ENCODE results near the gene SCO2. TPM values are rescaled to one million over a fixed set of nuclear protein-coding genes. Genes with fewer than 3 reads are reported as not detected.

Gene SCO2
- total RNA-seq, 1 donor, result 2.6 TPM

DNA sequence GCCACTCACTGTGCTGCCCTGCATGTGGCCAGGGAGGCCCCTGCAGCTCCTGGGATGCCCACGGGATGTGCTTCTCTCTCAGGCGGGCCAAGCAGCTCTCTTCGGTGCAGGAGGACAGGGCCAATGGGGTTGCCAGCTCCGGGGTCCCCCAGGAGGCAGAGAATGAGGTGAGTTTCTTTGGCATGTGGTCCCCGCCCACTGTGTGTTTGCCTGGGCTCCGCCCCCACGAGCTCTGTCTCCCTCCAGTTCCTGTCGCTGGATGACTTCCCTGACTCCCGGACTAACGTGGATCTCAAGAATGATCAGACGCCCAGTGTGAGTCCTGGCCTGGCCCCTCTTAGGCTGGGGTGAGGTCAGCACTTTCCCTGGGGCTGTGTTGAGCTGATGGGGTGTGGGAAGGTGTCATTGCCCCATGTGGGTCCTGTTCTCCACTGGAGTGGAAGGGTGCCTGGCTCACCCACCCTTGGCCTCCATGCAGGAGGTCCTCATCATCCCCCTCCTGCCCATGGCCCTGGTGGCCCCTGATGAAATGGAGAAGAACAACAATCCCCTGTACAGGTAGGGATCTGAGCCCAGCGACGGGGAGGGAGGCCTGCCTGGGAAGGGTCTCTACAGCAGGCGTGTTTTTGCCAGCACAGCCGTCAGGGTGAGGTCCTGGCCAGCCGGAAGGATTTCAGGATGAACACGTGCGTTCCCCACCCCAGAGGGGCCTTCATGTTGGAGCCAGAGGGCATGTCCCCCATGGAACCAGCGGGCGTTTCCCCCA, 7.7 kb downstream of the SCO2 start:
- DNase-seq (ENCODE audit: low read depth), result no peak
- TF ChIP-seq, protein P1, sequence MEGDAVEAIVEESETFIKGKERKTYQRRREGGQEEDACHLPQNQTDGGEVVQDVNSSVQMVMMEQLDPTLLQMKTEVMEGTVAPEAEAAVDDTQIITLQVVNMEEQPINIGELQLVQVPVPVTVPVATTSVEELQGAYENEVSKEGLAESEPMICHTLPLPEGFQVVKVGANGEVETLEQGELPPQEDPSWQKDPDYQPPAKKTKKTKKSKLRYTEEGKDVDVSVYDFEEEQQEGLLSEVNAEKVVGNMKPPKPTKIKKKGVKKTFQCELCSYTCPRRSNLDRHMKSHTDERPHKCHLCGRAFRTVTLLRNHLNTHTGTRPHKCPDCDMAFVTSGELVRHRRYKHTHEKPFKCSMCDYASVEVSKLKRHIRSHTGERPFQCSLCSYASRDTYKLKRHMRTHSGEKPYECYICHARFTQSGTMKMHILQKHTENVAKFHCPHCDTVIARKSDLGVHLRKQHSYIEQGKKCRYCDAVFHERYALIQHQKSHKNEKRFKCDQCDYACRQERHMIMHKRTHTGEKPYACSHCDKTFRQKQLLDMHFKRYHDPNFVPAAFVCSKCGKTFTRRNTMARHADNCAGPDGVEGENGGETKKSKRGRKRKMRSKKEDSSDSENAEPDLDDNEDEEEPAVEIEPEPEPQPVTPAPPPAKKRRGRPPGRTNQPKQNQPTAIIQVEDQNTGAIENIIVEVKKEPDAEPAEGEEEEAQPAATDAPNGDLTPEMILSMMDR (IDR thresholded peaks at IDR 0.05; ENCODE audit: insufficient read depth, low read depth, low read length), result no peak
- no peak overlapping the region for H3K4me3 ChIP-seq (ENCODE audit: low read depth, low read length)

DNA sequence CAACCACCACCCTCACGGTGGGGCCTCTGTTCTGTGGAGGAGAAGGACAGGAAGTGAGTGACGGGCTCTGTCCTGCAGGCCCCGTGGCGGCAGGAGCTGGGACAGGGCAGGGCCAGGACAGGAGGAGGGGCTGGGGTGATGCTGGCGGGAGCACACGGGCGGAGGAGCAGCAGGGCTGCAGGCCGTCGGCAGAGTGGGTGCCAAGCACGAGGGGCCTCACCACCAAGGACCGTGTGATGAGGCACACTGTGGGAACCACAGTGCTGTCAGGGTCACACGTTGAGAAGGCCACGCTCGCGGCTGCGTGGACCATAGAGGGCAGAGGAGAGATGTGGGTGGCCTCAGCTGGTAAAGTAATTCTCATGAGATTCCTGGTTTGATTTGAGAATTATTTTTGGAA, 8.5 kb downstream of the SCO2 start:
- no peak for DNase-seq (ENCODE audit: low read depth)
- H3K4me3 ChIP-seq (ENCODE audit: low read depth, low read length), result no peak overlapping the region
- TF ChIP-seq, protein P1 (IDR thresholded peaks at IDR 0.05; ENCODE audit: insufficient read depth, low read depth, low read length), result no peak

DNA sequence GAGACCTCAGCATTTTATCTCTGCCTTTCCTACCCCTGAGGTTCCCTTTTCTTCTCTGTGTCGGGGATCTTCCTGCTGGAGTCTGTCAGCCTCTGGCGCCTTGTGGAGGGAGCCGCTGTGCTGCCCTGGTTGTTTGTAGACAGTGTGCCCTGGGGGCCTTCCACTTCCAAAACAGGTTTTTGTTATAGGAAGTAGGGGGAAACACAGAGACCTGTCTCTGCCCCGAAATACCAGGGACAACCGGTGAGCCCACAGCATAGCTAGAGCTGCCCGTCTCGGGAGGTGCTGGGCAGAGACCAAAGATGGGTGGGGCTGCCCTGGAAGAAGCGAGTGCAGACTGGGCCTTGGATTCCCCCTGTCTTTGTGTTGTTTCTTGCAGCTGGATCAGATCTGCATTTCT, 9.3 kb downstream of the SCO2 start:
- no peak overlapping the region for H3K4me3 ChIP-seq (ENCODE audit: low read depth, low read length)
- TF ChIP-seq, protein P1 (IDR thresholded peaks at IDR 0.05; ENCODE audit: insufficient read depth, low read depth, low read length), result no peak
- DNase-seq (ENCODE audit: low read depth), result no peak

DNA sequence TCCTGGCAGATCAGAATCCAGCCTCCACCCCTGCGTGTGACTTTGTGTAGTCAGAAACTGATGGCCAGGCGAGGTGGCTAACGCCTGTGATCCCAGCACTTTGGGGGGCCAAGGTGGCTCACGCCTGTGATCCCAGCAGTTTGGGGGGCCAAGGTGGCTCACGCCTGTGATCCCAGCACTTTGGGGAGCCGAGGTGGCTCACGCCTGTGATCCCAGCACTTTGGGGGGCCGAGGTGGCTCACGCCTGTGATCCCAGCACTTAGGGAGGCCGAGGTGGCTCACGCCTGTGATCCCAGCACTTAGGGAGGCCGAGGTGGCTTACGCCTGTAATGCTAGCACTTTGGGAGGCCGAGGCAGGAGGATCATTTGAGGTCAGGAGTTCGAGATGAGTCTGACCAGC, 12.2 kb downstream of the SCO2 start:
- TF ChIP-seq, protein P1 (IDR thresholded peaks at IDR 0.05; ENCODE audit: insufficient read depth, low read depth, low read length), result no peak
- DNase-seq (ENCODE audit: low read depth), result no peak
- no peak overlapping the region for H3K4me3 ChIP-seq (ENCODE audit: low read depth, low read length)

DNA sequence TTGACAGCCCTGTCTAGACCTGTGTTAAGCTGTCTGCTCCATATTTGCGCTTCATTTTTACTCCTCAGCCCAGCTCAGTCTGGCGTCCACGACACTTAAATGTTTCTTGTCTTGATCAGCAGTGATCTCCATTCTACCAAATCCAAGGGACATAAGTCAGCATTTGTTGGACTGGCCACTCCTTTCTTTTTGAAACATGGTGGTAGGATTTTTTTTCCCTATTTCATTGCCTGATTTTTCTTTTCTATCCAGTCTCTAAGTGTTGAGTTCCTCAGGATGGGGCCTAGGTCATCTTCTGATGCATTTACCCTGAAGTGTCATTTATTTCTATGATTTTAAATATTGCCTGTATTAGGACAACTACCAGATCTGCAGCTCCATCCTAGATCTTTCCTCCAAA, 16.5 kb downstream of the SCO2 start:
- TF ChIP-seq, protein P1 (IDR thresholded peaks at IDR 0.05; ENCODE audit: insufficient read depth, low read depth, low read length), result no peak
- DNase-seq (ENCODE audit: low read depth), result no peak
- peak overlapping the region; percentile 85 for H3K4me3 ChIP-seq (ENCODE audit: low read depth, low read length)

DNA sequence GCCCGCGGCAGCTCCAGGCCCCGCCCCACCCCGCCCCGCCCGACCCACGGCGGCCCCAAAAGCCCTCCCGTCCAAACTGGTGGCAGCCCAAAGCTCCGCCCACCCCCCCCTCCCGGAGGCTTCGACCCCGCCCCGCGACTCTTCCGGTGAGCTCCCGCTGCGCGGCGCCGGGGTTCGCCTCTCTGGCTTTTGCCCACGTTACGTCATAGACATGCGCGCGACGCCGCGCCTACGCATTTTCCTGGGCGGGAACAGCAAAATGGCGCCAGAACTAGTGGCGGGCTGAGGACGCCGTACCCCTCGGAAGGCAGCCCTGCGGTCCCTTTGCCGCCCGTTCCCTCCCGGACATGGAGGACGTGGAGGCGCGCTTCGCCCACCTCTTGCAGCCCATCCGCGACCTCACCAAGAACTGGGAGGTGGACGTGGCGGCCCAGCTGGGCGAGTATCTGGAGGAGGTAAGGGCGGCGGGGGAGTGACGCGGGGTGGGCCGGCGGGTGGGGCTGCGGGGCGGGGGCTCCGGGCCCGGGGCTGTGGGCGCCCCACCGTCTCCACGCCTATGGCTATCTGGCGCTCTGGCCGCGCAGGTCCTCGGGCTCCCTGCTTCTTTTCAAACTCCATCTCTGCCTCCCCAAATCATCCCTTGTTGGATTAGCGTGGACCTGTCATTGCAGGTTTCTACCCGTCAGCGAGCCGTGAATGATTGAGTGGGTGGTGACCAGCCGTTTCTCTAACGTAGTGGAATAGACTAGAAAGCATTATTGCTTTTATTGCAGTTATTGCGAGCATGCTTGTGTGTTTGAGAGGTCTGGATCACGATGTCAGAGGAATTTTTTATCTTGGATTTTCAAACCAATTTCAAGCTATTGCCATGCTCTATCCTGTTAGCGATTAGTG, 17.2 kb downstream of the SCO2 start, which contains the start of gene NCAPH2:
Gene NCAPH2 (plus strand): TSS at position 234 of the 894 bp plus-strand sequence. CDS start 114 bp downstream, at position 348.
- TF ChIP-seq, protein P1 (IDR thresholded peaks at IDR 0.05; ENCODE audit: insufficient read depth, low read depth, low read length), result no peak
- H3K4me3 ChIP-seq (ENCODE audit: low read depth, low read length), result peak within 1 kb of the TSS; percentile 91

More for the DNA sequence above, 17.2 kb downstream of the SCO2 start, which contains the start of gene NCAPH2:
- DNase-seq (ENCODE audit: low read depth), result peak; percentile 98
